DND-41 (cell line): ENCODE data around the gene RCAN2.

ENCODE experiments used
- EZH2 ChIP-seq: IDR thresholded peaks from 3 replicates; pipeline ENCODE4 v1.6.1; 2012; ENCODE audit warnings: borderline replicate concordance, low read depth, mild to moderate bottlenecking, moderate library complexity, low read length, inconsistent platforms; ENCODE audit not compliant: severe bottlenecking
- TF ChIP-seq, protein P1 (sequence below): IDR thresholded peaks from 2 replicates; pipeline ENCODE4 v1.5.1; 2012; ENCODE audit warnings: borderline replicate concordance, low read length, moderate library complexity, mild to moderate bottlenecking; ENCODE audit not compliant: poor library complexity, severe bottlenecking; ENCODE audit errors: extremely low read depth

DNA sequence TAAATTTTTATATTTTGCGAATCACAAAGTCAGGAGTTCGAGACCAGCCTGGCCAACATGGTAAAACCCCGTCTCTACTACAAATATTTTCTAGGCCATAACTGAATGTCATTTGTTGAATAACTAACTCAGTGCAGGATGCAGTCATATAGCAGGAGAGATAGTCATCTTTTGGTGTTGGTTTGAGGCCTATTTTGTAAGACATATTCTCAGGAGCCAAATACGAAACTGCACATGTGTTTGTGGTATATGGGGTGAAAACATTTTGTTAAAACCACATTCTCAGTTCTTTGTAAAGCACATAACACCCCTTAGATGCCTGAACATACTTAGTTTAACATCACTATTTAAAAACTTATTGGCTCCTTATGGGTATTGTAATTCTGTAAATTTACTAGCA, 315.8 kb downstream of the RCAN2 start:
- no peak for TF ChIP-seq EZH2
- TF ChIP-seq, protein P1, sequence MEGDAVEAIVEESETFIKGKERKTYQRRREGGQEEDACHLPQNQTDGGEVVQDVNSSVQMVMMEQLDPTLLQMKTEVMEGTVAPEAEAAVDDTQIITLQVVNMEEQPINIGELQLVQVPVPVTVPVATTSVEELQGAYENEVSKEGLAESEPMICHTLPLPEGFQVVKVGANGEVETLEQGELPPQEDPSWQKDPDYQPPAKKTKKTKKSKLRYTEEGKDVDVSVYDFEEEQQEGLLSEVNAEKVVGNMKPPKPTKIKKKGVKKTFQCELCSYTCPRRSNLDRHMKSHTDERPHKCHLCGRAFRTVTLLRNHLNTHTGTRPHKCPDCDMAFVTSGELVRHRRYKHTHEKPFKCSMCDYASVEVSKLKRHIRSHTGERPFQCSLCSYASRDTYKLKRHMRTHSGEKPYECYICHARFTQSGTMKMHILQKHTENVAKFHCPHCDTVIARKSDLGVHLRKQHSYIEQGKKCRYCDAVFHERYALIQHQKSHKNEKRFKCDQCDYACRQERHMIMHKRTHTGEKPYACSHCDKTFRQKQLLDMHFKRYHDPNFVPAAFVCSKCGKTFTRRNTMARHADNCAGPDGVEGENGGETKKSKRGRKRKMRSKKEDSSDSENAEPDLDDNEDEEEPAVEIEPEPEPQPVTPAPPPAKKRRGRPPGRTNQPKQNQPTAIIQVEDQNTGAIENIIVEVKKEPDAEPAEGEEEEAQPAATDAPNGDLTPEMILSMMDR, result no peak
